Jurkat, Clone E6-1 (cell line): ENCODE results near the gene LMX1B.
A peak's percentile ranks its signal among the peaks of the same experiment; 100 is the strongest.
"Not testable (repeated sequence)": the region's sequence is repeated elsewhere in the genome, so short reads cannot be mapped to it uniquely, and the experiment has no call there.

Experiments used
- DNase-seq: peaks from one replicate; pipeline ENCODE4 v3.0.0-alpha.2; 2011; ENCODE audit warnings: low read depth, low spot score
- H3K4me3 ChIP-seq: 2 replicates; pipeline ENCODE4 v1.5.1; 2011; ENCODE audit warnings: mild to moderate bottlenecking, low read length, control low read depth, moderate library complexity

LMX1B gene

GRCh38 chr9:126720661-126721563, 107.2 kb downstream of the LMX1B start:
- H3K4me3 ChIP-seq: no peak overlapping the region
- DNase-seq: peak; percentile 28

DNA sequence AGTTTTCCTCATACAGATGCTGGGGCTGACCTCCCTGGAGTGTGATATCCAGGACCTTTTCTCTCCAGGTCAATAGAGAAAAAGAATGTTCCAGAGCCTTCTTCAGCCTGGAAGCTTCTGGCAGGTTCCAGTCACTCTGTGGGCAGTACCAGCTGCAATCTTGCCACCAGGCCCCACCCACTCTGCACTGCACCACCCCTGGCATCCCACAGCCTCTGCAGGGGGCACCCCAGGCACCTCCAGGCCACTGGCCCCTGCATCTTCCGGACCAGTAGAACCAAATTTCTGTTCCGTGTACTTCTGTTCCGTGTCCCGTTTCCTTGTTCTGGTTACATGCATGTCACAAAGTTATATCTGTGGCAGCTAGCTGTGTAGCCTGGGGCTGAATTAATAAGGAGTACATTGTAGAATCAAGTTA, 107.8 kb downstream of the LMX1B start:
- H3K4me3 ChIP-seq: peak overlapping the region; percentile 72; the same call in 1 of the 2 replicates
- no peak for DNase-seq

DNA sequence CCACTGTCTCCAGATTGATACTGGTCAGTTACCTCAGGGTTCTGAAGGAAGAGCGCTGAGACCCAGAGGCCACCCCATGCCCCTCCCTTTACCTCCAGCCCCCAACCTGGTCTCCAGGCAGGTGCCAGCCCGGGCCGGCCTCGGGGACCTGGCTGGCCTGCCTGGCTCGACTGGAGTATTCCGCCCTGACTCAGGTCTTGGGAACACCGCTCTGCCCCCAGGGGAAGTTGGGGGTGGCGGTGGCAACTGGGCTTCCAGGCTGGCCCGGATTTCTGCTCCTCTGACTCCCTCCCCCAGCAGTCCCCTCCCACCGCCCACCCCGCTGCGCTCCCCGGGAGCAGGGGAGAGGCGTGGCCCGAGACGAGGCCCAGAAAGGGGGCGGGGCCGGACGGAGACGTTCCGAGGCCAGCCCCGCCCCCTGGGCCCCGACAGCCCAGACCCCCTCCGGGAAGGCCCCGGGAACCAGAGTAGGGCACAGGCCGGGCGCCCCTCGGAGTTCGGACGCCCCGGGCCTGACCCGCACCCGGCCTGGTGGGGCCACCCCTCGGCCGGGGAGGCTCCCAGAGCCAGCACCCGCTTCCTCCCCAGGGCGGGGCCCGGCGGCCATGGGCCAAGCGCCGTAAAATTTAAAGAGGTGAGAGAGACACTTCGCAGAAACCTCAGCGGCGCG, 108.7 kb downstream of the LMX1B start:
- peak; percentile 75 for DNase-seq
- H3K4me3 ChIP-seq: peak overlapping the region; percentile 72

DNA sequence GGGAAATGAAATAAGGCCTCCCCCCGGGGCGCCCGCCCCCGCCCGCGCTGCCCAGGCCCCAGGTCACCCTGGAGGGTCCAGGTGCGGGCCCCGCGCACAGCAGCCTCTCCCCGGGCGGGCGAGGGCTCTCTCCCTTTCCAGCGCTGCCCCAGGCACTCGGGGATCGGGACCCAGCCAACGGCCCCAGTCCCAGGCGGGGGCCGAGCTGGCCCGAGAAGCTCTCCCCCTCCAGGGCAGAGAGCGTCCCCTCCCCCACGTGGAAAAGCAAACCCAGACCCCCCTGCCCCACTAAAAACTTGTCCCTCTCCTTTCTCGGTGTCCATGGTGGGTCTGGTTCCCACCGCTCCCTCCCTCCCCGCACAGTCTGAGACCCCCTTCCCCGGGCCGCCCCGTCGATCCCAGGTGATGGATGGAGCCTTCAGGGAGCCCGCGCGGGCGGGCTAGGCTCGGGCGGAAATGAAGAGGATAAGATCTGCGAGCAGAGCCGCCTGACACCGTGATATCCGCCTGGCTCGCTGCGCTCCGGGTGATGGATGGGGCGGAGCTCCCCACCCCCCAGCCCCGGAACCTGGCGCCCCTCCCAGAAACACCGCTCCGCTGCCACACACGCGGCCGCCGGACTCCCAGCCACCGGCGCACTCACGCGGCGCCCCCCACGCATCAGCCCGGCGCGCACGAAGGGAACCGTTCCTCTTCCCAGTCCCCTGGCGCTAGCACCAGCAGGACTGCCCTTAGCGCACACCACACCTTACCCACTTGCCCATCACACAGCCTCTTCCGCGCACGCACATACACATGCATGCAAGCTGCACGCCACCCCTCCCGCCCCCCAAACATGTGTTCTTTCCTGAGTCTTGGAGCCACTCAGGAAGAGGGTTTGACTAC, 109.4 kb downstream of the LMX1B start:
- H3K4me3 ChIP-seq: peak overlapping the region; percentile 72
- peak; percentile 81 for DNase-seq

GRCh38 chr9:126723807-126724172, 110.1 kb downstream of the LMX1B start:
- peak; percentile 25 for DNase-seq
- H3K4me3 ChIP-seq: peak overlapping the region; percentile 72

GRCh38 chr9:126724226-126724625, 110.5 kb downstream of the LMX1B start:
- DNase-seq: no peak
- no peak overlapping the region for H3K4me3 ChIP-seq

DNA sequence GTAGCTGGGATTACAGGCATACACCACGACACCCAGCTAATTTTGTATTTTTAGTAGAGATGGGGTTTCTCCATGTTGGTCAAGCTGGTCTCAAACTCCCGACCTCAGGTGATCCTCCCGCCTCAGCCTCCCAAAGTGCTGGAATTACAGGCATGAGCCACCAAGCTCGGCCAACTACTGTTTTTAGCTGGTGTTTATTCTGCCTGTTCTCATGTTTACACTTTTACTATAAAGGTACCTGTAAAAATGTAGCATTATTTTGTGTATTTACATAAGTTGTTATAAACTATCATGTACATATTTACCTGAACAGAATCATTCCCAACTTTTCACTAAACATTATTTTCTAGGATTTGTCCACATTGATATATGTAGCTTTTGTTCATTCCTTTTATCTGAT, 111.8 kb downstream of the LMX1B start:
- DNase-seq, H3K4me3 ChIP-seq: not testable (repeated sequence)

DNA sequence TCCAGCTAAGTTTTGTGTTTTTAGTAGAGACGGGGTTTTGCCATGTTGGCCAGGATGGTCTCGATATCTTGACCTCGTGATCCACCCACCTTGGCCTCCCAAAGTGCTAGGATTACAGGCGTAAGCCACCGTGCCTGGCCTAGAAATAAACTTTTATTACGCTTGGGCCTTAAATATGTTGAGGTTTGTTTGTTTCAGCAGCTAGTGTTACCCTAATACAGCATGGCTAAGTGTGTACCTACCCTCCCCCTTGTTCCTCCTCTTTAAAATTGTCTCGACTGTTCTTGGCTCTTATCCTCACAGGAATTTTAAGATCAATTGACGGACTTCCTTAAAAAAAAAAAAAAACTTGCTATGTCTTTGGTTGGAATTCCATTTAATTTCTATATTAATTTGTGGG, 114.5 kb downstream of the LMX1B start:
- DNase-seq, H3K4me3 ChIP-seq: not testable (repeated sequence)

GRCh38 chr9:126730592-126730991, 116.9 kb downstream of the LMX1B start:
- not testable (repeated sequence) for H3K4me3 ChIP-seq, DNase-seq

DNA sequence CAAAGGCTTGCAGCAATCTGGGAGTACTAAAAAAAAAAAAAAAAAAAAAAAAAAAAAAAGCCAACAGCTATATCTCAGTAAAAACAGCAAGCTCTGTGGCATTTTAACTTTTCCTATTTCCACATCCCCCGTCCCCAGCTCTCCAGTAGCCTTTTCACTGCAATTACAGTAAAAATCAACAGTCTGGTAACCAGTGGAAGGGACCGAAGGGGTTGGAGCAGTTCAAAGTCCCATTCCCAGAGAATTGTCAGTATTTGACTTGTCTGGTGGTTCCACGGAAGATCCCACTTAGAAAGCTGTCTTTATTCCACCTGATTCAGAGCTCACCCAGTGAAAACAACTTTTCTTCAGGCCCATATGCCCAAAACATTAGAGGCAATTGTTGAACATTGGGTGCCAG, 119.3 kb downstream of the LMX1B start:
- no peak for DNase-seq

GRCh38 chr9:126734877-126735276, 121.1 kb downstream of the LMX1B start:
- no peak overlapping the region for H3K4me3 ChIP-seq
- DNase-seq: no peak

More for the DNA sequence above, 119.3 kb downstream of the LMX1B start:
- H3K4me3 ChIP-seq: no peak overlapping the region

GRCh38 chr9:126735482-126735881, 121.8 kb downstream of the LMX1B start:
- DNase-seq: no peak
- H3K4me3 ChIP-seq: no peak overlapping the region

GRCh38 chr9:126738553-126738952, 124.8 kb downstream of the LMX1B start:
- H3K4me3 ChIP-seq: no peak overlapping the region
- no peak for DNase-seq

DNA sequence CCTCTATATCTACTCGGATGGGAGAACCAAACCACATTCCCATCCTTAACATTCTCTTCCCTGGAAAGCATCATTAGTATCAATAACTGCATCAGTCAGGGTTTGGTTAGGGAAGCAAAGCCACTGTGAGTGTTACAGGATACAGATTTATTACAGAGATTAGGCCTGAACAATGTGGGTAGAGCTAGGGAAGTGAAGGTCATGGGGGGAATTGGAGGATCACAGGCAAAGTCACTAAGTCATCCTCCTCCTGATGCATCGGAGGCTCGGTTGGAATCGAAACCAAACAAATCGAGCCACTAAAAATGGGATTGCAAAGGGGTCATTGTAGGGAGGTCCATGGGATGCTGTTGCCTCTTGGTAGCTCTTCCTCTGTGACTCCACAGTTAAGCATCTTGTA, 129.3 kb downstream of the LMX1B start:
- no peak for DNase-seq
- H3K4me3 ChIP-seq: no peak overlapping the region

DNA sequence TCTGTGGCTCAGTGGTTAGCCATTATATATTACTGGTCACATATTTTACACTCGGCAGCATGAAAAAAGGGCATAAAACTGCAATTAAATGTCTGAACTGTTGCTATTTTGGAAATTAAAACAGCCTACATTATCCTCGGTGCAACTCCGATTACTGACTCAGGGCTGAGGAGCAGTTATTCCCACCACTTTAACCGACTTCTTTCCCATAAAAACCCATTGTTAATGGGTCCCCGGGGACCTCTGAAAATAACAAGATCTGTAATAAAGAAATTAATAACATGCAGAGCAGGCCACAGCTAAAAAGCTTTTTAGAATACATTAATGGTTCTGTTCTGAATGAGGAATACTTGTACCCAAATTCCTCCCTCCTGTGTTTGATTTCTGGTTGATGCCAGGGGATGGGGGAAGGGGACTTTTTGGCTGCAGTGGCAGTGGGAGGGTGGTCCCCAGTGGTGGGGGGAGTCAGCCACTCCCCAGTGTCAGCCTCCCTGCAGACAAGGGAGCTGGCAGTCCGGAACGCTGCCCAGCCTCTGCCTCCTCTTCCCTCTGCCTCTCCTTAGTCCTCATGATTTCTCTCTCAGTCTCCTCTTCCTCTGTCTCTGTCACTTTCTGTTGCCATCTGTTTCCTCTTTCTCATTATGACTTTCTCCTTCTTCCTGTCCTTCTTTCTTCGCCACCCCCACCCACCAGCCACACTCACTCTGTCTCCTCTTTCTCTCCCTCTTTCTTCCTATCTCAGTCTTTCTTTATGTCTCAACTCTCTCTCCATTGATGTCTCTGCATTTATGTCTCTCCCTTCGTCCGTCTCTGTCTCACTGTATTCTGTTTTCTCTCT, 132.1 kb downstream of the LMX1B start:
- H3K4me3 ChIP-seq: no peak overlapping the region
- DNase-seq: peak; percentile 41
